Breast epithelium (tissue), 3 donors: ENCODE data around the gene ZNF407.

ENCODE experiments used
- POLR2A ChIP-seq: fragments of 450-650 bp; IDR thresholded peaks from one replicate; pipeline ENCODE4 v1.6.1; 2016; ENCODE audit warnings: antibody characterized with exemption, mild to moderate bottlenecking, moderate library complexity
- POLR2AphosphoS5 ChIP-seq, 3 donors: sonication (generic); formaldehyde crosslinking; IDR thresholded peaks; one replicate each; pipeline ENCODE4 v1.6.1; 2017; ENCODE audit warnings: antibody characterized with exemption in 3 of 3
- TF ChIP-seq, protein P1 (sequence below), 3 donors: fragments of 450-650 bp; IDR thresholded peaks; one replicate each; pipeline ENCODE4 v1.5.1; 2016 to 2017; ENCODE audit warnings: antibody characterized with exemption in 3 of 3, mild to moderate bottlenecking in 3 of 3, moderate library complexity in 3 of 3

- no peak for TF ChIP-seq POLR2A
- no peak for TF ChIP-seq POLR2AphosphoS5 (IDR thresholded peaks at IDR 0.05)
- TF ChIP-seq, protein P1, sequence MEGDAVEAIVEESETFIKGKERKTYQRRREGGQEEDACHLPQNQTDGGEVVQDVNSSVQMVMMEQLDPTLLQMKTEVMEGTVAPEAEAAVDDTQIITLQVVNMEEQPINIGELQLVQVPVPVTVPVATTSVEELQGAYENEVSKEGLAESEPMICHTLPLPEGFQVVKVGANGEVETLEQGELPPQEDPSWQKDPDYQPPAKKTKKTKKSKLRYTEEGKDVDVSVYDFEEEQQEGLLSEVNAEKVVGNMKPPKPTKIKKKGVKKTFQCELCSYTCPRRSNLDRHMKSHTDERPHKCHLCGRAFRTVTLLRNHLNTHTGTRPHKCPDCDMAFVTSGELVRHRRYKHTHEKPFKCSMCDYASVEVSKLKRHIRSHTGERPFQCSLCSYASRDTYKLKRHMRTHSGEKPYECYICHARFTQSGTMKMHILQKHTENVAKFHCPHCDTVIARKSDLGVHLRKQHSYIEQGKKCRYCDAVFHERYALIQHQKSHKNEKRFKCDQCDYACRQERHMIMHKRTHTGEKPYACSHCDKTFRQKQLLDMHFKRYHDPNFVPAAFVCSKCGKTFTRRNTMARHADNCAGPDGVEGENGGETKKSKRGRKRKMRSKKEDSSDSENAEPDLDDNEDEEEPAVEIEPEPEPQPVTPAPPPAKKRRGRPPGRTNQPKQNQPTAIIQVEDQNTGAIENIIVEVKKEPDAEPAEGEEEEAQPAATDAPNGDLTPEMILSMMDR (IDR thresholded peaks at IDR 0.05), result no peak
Measured at GRCh38 chr18:74880706-74881278, 283.1 kb downstream of the ZNF407 start.
